GM10847 (cell line): ENCODE measurements around the gene TCERG1L.

Experiments
- POLR2A ChIP-seq: IDR thresholded peaks from 2 replicates; pipeline ENCODE4 v1.6.1; 2011; ENCODE audit not compliant: insufficient read length; ENCODE audit errors: extremely low read depth

TCERG1L gene

DNA sequence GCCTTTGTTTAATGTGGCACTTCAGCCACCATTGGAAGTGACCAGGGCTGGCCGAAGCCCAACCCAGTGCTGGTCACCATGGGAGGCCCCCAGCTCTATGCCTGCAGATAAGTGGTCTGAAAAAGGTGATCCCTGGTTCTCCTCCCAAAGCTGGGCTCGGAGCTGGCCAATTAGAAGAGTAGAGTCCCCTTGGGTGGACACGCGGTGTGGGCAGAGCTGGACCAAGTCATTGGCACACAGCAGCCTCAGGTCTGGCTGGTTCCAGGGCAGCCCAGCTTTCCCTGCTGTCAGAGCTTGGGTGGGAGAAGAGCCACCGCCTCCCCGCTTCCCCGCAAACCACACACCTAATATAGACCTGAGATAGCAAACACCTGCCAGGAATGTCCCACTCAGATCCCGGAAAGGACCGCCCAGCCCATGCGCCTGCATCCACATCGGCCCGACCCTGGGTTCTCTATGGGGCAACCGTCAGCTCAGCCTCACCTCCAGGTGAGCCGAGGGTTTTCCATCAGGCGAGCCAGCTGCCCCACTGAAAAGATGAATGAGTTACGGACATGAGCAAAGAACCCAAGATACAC lies 84.3 kb downstream of the TCERG1L start:
- no peak for TF ChIP-seq POLR2A

DNA sequence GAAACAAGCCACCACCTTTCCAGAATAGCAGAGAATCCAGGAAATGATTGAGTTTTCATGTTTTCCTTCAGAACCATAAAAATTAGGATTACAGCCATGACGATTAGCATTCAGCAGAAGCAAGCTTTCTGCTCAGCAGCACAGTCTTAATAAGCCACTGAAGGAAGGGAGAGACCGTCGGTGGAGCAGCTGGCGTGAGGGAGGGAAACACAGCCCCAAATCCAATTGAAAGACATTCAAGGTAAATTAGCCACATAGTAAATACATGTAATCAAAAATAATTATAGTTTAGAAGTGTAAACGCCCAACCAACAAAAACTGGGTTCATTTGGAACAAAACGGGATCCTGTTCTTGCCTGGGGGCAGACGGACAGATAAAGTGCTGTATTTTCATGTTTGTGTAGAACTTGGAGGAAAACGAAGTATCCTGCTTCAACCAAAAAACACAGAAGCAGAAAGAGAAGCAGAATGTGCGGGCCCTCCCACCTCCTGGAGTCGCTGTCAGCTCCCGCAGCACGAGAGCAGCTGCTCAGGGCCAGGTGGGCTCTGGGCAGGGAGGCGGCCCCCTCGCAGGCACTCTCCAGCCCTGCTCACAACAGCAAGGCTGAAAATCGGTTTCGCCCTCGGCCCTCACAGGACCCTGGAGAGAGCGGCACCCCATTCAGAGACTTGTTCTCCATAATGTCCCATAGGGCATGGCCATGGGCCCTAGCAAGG lies 84.9 kb downstream of the TCERG1L start:
- no peak for TF ChIP-seq POLR2A

DNA sequence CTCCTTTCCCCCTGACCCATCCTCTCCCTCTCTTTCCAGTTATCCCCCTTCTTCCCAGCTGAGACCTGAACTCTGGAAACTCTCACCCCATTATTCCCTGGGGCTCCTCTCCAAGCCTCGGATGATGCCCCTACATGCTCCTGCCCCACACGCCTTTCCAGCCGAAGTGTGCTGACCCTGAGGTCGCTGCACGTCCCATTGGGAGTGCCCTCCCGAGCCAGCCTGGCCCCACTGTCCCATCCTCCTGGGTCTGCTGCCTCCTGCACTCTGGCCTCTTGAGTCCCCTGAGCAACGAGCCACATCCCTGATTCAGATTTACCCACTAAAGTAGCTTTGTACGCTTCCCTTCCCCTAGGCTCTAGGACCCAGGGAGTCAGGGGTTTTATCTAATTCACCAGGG lies 87.4 kb downstream of the TCERG1L start:
- TF ChIP-seq POLR2A: no peak

DNA sequence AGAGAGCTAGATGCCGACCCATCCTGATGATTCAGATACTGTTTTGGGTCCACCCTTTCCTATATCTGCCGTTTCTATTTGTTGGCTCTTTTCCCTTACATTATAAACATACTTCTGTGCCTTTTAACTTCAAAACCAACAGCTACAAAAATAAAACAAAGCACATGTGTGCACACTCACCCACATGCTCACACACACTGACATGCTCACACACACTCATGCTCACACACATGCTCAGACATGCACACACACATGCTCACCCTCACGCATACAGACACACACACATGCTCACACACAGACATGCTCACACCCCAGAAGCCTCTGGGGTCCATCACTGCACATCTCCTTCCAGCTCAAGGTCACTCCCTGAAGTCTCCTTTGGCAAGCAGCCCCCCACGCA lies 88.1 kb downstream of the TCERG1L start:
- no peak for TF ChIP-seq POLR2A

GRCh38 chr10:131222986-131223385 lies 88.5 kb downstream of the TCERG1L start:
- TF ChIP-seq POLR2A: no peak

DNA sequence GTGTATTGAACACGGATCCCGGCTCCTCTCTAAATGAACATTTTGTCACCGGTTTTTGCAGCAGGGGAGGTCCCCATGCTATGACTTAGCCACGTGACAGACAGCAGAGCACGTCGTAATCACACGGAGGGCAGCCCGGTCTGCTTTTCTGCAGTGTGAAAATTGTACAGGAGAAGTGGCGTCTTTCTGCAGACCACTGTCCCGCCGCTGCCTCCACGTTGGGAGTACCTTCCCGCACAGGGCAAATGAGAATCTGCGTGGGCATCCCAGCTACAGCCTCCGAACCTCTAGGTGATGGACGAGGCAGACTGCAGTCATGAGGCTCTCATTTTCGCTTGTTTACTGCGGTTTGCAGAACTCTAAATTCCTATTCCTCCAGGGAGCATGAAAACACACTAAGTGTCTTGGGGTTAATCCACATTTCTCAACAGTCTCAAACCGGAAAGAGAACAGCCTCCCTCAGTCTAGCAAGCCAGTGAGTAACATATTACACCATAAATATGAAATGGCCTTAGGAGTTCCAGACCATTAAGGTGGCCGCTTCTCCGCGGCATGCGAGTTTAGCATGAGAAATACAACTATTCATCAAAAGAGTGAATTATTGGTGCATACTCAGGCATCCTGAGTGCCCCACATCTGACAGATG lies 89.8 kb downstream of the TCERG1L start:
- no peak for TF ChIP-seq POLR2A

DNA sequence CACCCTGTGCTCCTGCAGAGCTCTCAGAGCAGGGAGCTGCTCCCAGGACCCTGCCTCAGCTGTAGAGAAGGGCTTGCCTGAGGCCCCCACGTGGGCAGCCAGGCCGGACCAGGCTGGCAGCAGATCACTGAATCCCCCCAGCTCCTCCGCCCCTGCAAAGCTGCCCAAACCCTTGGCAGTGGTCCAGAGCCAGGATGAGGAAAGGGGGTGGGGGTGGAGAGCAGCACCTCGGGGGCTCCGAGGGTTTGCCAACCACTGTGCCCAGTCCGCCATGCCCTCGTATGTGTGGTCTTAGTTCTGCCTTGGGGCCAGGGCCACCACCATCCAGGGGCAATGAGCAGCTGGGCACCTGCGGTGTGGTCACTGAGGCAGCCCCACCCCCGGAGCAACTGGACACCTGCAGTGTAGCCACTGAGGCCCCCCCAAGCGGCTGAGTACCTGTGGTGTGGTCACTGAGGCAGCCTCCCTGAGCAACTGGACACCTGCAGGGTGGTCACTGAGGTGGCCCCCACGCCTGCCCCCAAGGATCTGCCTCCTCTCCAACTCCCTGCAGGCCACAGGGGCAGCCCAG lies 90.8 kb downstream of the TCERG1L start:
- no peak for TF ChIP-seq POLR2A

DNA sequence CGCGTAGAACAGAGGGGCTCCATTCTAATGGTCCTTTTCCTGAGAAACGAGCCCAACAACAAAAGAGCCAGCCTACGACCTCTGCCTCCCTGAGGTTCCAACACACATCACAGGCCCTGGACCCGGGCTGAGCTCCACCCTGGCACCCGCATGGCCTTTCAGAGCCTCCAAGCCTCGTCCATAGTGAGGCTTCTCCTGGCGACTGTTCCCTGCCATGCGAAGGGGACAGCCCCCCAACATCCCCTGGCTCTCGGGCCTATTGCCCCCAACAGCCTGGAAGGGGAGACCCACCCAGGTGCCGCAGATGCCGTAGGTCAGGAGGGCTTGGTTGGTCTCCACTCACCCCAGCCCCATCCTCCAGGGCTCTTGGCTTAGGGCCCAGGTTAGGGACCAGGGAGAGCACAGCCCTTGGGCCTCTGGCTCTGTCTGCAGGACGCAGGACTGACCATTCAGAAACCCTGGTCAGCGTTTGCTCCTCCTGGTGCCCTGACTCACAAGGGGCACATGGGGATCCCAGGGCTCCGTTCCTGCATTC lies 91.5 kb downstream of the TCERG1L start:
- no peak for TF ChIP-seq POLR2A

GRCh38 chr10:131219584-131219886 lies 92.0 kb downstream of the TCERG1L start:
- TF ChIP-seq POLR2A: no peak

DNA sequence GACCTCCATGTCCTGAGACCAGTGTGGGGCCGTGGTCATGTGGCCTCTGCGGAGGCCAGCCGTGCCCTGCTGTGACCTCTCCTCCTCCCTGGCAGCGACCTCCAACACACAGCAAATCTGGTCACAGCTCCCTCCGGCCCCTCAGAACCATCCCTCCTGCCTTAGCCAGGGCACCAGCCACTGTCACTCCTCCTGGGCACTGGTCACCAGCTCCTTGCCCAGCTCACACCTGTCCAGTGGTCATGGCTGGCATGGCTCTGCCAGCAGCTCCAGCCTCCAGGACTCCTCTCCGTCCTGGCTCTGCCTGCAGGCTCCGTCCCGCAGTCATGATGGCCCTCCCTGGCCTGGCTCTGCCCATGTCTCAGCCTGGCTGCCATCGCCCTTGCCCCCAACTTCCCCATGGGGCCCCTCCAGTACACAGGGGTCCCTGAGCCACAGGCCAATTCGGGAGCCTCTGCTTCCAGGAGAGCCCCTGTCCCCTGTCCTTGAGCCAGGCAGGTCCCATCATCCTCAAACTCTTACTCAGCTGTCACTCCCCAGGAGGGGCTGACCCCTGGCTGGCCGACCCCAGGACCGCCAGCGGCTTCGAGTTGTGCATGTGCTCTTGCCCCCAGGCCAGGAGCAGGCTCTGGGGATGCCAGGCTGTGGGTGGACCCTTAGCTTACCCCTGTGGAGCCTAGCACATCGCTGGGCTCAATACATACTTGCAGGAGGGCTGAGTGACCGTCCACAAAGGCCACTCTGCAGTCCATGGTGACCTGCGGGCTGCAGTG lies 92.5 kb downstream of the TCERG1L start:
- TF ChIP-seq POLR2A: no peak

DNA sequence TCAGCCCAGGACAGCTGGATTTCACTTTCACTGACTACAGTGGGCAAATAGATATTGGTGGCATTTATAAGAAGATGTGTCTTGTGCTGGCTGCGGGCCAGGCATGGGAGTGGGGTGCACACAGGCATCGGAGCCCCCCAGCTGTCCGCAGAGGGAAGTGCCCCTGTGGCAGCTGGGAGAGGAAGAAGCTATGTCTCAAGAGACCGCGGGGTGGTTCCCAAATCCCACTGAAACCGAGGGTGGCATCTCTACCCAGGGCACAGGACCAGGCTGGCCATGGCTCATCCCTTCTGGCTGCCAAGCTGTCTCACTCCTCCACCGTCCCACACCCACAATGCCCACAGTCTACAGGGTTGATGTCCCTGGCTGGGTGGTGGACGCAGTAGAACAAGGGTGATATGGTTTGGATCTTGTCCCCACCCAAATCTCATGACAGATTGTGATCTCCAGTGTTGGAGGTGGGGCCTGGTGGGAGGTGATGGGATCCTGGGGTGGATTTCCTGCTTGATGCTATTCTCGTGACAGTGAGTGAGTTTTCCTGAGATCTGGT lies 94.8 kb downstream of the TCERG1L start:
- no peak for TF ChIP-seq POLR2A

DNA sequence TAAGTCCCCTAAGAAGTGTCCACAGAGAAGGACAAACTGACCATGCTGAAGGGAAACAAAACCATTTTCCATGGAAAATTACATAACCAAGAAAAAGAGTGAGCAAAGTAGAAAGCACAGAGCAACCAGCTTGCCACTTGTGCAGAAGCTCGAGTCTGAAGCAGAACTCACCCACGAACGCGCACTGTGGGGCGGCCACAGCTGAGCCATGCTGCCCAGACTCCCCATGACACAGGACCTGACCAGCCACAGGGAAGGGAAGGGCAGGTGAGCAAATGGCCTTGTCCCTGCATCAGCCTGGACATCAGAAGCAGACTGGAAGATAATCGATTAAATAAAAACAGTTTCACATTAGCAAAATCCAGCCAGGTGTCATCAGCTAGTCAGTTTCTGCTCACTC lies 95.7 kb downstream of the TCERG1L start:
- TF ChIP-seq POLR2A: no peak

GRCh38 chr10:131214521-131215244 lies 96.8 kb downstream of the TCERG1L start:
- no peak for TF ChIP-seq POLR2A

DNA sequence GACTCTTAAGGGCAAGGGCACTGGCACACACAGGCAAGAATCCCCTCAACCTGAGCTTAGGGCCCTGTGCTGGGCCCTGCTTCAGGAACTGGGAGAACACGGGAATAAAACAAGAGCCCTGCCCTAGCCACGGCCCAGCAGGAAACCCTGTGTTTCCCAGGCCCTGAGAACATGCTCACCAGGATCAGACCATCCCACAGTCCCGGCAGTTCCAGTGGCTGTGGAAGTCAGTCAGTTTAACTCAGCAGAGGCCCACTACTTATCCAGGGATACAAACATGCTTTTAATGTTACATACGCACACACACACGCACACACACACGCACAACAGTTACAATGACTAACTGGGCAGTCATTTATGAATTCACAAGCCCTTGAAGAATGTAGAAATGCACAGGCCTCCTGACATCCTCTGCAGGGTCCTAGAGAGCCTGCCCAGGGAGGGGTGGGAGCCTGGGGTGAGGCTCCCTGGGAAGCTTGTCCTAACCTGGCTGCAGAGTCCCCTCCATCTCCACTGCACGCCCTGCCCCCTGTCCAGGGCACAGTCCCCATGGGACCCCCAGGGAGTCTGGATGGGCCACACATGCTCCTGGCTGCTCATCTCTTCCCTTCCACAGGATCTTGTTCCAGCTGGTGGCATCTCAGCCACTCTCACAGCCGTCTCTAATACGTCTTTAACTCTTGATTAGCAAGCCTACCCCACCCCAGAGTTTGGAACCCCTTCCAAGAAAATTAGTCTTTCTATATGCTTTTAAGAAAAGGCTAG lies 97.6 kb downstream of the TCERG1L start:
- TF ChIP-seq POLR2A: no peak

DNA sequence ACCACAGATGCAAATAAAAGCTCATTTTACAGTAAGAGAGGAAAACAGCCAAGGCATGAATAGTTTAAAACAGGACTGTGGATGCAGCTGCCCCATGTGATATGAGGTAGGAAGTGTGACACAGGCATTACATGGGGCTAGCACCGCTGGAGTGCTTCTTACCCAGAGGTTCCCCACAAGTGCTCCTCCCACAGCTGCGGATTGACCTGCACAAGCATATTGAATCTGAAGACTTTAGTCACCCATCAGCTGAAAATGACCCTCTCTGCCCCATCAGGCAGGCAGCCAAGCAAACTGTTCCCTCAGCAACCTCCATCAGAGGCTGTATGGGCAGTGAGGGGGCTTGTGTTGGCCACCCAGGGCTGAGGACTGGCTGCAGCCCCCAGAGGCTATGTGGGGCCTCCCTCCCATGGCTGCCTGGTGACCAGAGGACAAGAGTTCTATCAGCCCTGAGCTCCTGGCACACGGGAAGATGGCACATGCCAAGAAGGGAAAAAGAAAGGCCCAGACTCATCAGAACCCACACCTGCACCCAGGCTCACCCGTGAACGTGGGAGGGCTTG lies 98.7 kb downstream of the TCERG1L start:
- TF ChIP-seq POLR2A: no peak
